IMR-90 (cell line): ENCODE results near the gene MSMP. TPM values are rescaled to one million over a fixed set of nuclear protein-coding genes. Genes with fewer than 3 reads are reported as not detected.

ENCODE experiments used
- microRNA-seq, 2 experiments: library from miRNA; stranded (forward) in 1 of 2; unstranded in 1 of 2; fragments of 10-50 nt in 1 of 2; fragments of <30 nt in 1 of 2; gene quantifications in 1 of 2; microRNA quantifications in 1 of 2; one replicate each; pipeline versions ENCODE3 to v1.1.0; 2013 to 2020; ENCODE audit not compliant: insufficient read depth in 1 of 2, insufficient read length in 1 of 2, unreplicated experiment in 1 of 2
- polyA plus RNA-seq, 3 experiments: library from polyadenylated mRNA; depleted of rRNA; stranded (reverse); fragments of >200 nt; gene quantifications; 2 replicates each; pipeline ENCODE4 v1.2.3, GENCODE V29; 2012; ENCODE audit warnings: low replicate concordance in 1 of 3
- small RNA-seq, 5 experiments: library from RNA; depleted of rRNA; stranded (forward); fragments of <200 nt; gene quantifications; one replicate each; pipeline ENCODE3, GENCODE V24; 2012
- total RNA-seq: library from RNA; depleted of rRNA; stranded (reverse); fragments of >200 nt; gene quantifications from 2 replicates; pipeline ENCODE4 v1.2.3, GENCODE V29; 2012; rRNA removed

MSMP gene
- total and polyA plus RNA-seq, 2 of the 4 experiments (the other 2 are of a cell fraction): not detected

Small RNA genes lying within 50 kb of the gene (microRNA-seq; reads per million reads assigned to microRNA genes)
- 1.5 reads per million for gene MIR6852 (ENCODE audit: unreplicated experiment)
- gene MIR6853 (ENCODE audit: insufficient read depth in 1 of 2, insufficient read length in 1 of 2, unreplicated experiment in 1 of 2): 0.73 to 4.1 reads per million in 2 experiments

Small RNA genes lying within 50 kb of the gene (small RNA-seq; reads per million reads assigned to genes)
- 0 to 2.0 (median 0) reads per million in 5 experiments for gene MIR6853

Other genes starting within 250 kb of the MSMP start
- 3.1 and 3.4 TPM in 2 replicates for gene TESK1, start 149.0 kb downstream of the MSMP start, total RNA-seq
- 21.0 and 22.9 TPM in 2 replicates for gene TESK1, start 149.0 kb downstream of the MSMP start, polyA plus RNA-seq (2012; rRNA removed)
- gene CD72, start 135.9 kb downstream of the MSMP start, total RNA-seq: 0.36 TPM in 1 of 2 replicates, not detected in the other
- 0.09 and 0.58 TPM in 2 replicates for gene CD72, start 135.9 kb downstream of the MSMP start, polyA plus RNA-seq (2012; rRNA removed)
- not detected in 2 replicates for gene SIT1, start 103.3 kb downstream of the MSMP start, total RNA-seq
- gene SIT1, start 103.3 kb downstream of the MSMP start, polyA plus RNA-seq (2012; rRNA removed): not detected in 2 replicates
- 13,690 and 21,707 TPM in 2 replicates for gene RMRP, start 96.3 kb downstream of the MSMP start, total RNA-seq
- gene RMRP, start 96.3 kb downstream of the MSMP start, polyA plus RNA-seq (2012; rRNA removed): 39.7 and 88.0 TPM in 2 replicates
- gene CCDC107, start 96.0 kb downstream of the MSMP start, total RNA-seq: 6.8 and 10.0 TPM in 2 replicates
- 21.1 and 24.4 TPM in 2 replicates for gene CCDC107, start 96.0 kb downstream of the MSMP start, polyA plus RNA-seq (2012; rRNA removed)
- gene ARHGEF39, start 89.1 kb downstream of the MSMP start, total RNA-seq: 0.56 and 2.5 TPM in 2 replicates
- 2.1 and 2.8 TPM in 2 replicates for gene ARHGEF39, start 89.1 kb downstream of the MSMP start, polyA plus RNA-seq (2012; rRNA removed)
- 0.54 and 0.56 TPM in 2 replicates for gene CA9, start 80.3 kb downstream of the MSMP start, total RNA-seq
- gene CA9, start 80.3 kb downstream of the MSMP start, polyA plus RNA-seq (2012; rRNA removed): 3.7 and 3.9 TPM in 2 replicates
- gene TPM2, start 64.4 kb downstream of the MSMP start, total RNA-seq: 960 and 1,994 TPM in 2 replicates
- 2,500 and 2,548 TPM in 2 replicates for gene TPM2, start 64.4 kb downstream of the MSMP start, polyA plus RNA-seq (2012; rRNA removed)
- 337 and 346 TPM in 2 replicates for gene TLN1, start 22.1 kb downstream of the MSMP start, total RNA-seq
- gene TLN1, start 22.1 kb downstream of the MSMP start, polyA plus RNA-seq (2012; rRNA removed): 224 and 228 TPM in 2 replicates
- 105 and 106 TPM in 2 replicates for gene CREB3, start 21.6 kb downstream of the MSMP start, total RNA-seq
- gene CREB3, start 21.6 kb downstream of the MSMP start, polyA plus RNA-seq (2012; rRNA removed): 54.9 and 60.7 TPM in 2 replicates
- gene GBA2, start 5.0 kb downstream of the MSMP start, total RNA-seq: 14.2 and 18.1 TPM in 2 replicates
- gene GBA2, start 5.0 kb downstream of the MSMP start, polyA plus RNA-seq (2012; rRNA removed): 37.0 and 38.2 TPM in 2 replicates
- 10.2 and 10.8 TPM in 2 replicates for gene RGP1, start 5.0 kb downstream of the MSMP start, total RNA-seq
- gene RGP1, start 5.0 kb downstream of the MSMP start, polyA plus RNA-seq (2012; rRNA removed): 13.5 and 14.3 TPM in 2 replicates
- gene NPR2, start 37.3 kb upstream of the MSMP start, total RNA-seq: 5.2 and 6.4 TPM in 2 replicates
- gene NPR2, start 37.3 kb upstream of the MSMP start, polyA plus RNA-seq (2012; rRNA removed): 29.9 and 35.7 TPM in 2 replicates
- 0.28 and 0.72 TPM in 2 replicates for gene SPAG8, start 58.0 kb upstream of the MSMP start, total RNA-seq
- gene SPAG8, start 58.0 kb upstream of the MSMP start, polyA plus RNA-seq (2012; rRNA removed): 0.62 and 0.84 TPM in 2 replicates
- 6.7 and 7.5 TPM in 2 replicates for gene HINT2, start 60.8 kb upstream of the MSMP start, total RNA-seq
- gene HINT2, start 60.8 kb upstream of the MSMP start, polyA plus RNA-seq (2012; rRNA removed): 17.4 and 20.6 TPM in 2 replicates
- not detected in 2 replicates for gene FAM221B, start 74.5 kb upstream of the MSMP start, total RNA-seq
- not detected in 2 replicates for gene FAM221B, start 74.5 kb upstream of the MSMP start, polyA plus RNA-seq (2012; rRNA removed)
- gene TMEM8B, start 75.0 kb upstream of the MSMP start, total RNA-seq: 0.56 and 0.72 TPM in 2 replicates
- gene TMEM8B, start 75.0 kb upstream of the MSMP start, polyA plus RNA-seq (2012; rRNA removed): 8.2 and 8.3 TPM in 2 replicates
- gene OR13J1, start 116.1 kb upstream of the MSMP start, total RNA-seq: not detected in 2 replicates
- gene OR13J1, start 116.1 kb upstream of the MSMP start, polyA plus RNA-seq (2012; rRNA removed): not detected in 2 replicates
- 1.1 and 1.7 TPM in 2 replicates for gene HRCT1, start 151.9 kb upstream of the MSMP start, total RNA-seq
- 3.9 and 4.4 TPM in 2 replicates for gene HRCT1, start 151.9 kb upstream of the MSMP start, polyA plus RNA-seq (2012; rRNA removed)
- 0.18 and 0.28 TPM in 2 replicates for gene SPAAR, start 155.2 kb upstream of the MSMP start, total RNA-seq
- 0.24 and 0.32 TPM in 2 replicates for gene SPAAR, start 155.2 kb upstream of the MSMP start, polyA plus RNA-seq (2012; rRNA removed)
- gene OR2S2, start 203.9 kb upstream of the MSMP start, total RNA-seq: 0.56 and 0.90 TPM in 2 replicates
- gene OR2S2, start 203.9 kb upstream of the MSMP start, polyA plus RNA-seq (2012; rRNA removed): 0.20 and 0.46 TPM in 2 replicates